ENCODE measurements around the gene TLR4.

Gene TLR4

GRCh38 chr9:117691367-117691766 is 12.8 kb upstream of the TLR4 start:
- DNase-seq (ENCODE audit: low read depth): no peak
- TF ChIP-seq CTCF (IDR thresholded peaks at IDR 0.05; ENCODE audit: low read depth, low read length, missing control alignments): no peak
- H3K4me3 ChIP-seq (ENCODE audit: low read depth, low read length): no peak overlapping the region

- no peak for DNase-seq (ENCODE audit: low read depth)
- no peak for TF ChIP-seq CTCF (IDR thresholded peaks at IDR 0.05; ENCODE audit: low read depth, low read length, missing control alignments)
- H3K4me3 ChIP-seq (ENCODE audit: low read depth, low read length): no peak overlapping the region
Observed at GRCh38 chr9:117696154-117696553, 8.0 kb upstream of the TLR4 start.

- no peak overlapping the region for H3K4me3 ChIP-seq (ENCODE audit: low read depth, low read length)
- DNase-seq (ENCODE audit: low read depth): no peak
- no peak for TF ChIP-seq CTCF (IDR thresholded peaks at IDR 0.05; ENCODE audit: low read depth, low read length, missing control alignments)
Observed at GRCh38 chr9:117697046-117697445, 7.2 kb upstream of the TLR4 start.

GRCh38 chr9:117703537-117703936 is 666 bp upstream of the TLR4 start:
- DNase-seq (ENCODE audit: low read depth): no peak
- TF ChIP-seq CTCF (IDR thresholded peaks at IDR 0.05; ENCODE audit: low read depth, low read length, missing control alignments): no peak
- no peak overlapping the region for H3K4me3 ChIP-seq (ENCODE audit: low read depth, low read length)

- H3K4me3 ChIP-seq (ENCODE audit: low read depth, low read length): no peak overlapping the region
- no peak for TF ChIP-seq CTCF (IDR thresholded peaks at IDR 0.05; ENCODE audit: low read depth, low read length, missing control alignments)
- no peak for DNase-seq (ENCODE audit: low read depth)
Observed at GRCh38 chr9:117704597-117704996, 394 bp downstream of the TLR4 start.

GRCh38 chr9:117705386-117705785 is 1.2 kb downstream of the TLR4 start:
- no peak for TF ChIP-seq CTCF (IDR thresholded peaks at IDR 0.05; ENCODE audit: low read depth, low read length, missing control alignments)
- no peak for DNase-seq (ENCODE audit: low read depth)
- H3K4me3 ChIP-seq (ENCODE audit: low read depth, low read length): no peak overlapping the region

- no peak for DNase-seq (ENCODE audit: low read depth)
- H3K4me3 ChIP-seq (ENCODE audit: low read depth, low read length): no peak overlapping the region
- TF ChIP-seq CTCF (IDR thresholded peaks at IDR 0.05; ENCODE audit: low read depth, low read length, missing control alignments): no peak
Observed at GRCh38 chr9:117706421-117707116, 2.4 kb downstream of the TLR4 start.
